GM23338 (cell line): ENCODE data around the gene CD247. TPM values are rescaled to one million over a fixed set of nuclear protein-coding genes. Genes with fewer than 3 reads are reported as not detected.

Experiments used
- ATAC-seq: fragments of 200-7000 bp; cut with Tn5 transposase; 3 replicates; pipeline ENCODE4 v1.9.1; 2020
- DNase-seq: peaks from one replicate; pipeline ENCODE4 v3.0.0-alpha.2; 2015; ENCODE audit warnings: low spot score
- H2AFZ ChIP-seq: fragments of 200-600 bp; sonication (generic); 2 replicates; pipeline ENCODE4 v1.8.0; 2016; ENCODE audit warnings: antibody characterized with exemption, mild to moderate bottlenecking, moderate library complexity
- H3F3A ChIP-seq: fragments of 200-600 bp; sonication (generic); replicated peaks from 2 replicates; pipeline ENCODE4 v1.8.0; 2017; ENCODE audit warnings: antibody characterized with exemption, mixed run types, low read depth
- H3K27ac ChIP-seq: fragments of 200-600 bp; sonication (generic); 2 replicates; pipeline ENCODE4 v1.6.1; 2016; ENCODE audit warnings: low read depth
- H3K27me3 ChIP-seq: fragments of 200-600 bp; sonication (generic); 2 replicates; pipeline ENCODE4 v1.8.0; 2016; ENCODE audit warnings: mild to moderate bottlenecking, mixed run types, moderate library complexity; ENCODE audit not compliant: insufficient read depth
- H3K36me3 ChIP-seq: fragments of 200-600 bp; sonication (generic); 2 replicates; pipeline ENCODE4 v1.8.0; 2016; ENCODE audit warnings: mild to moderate bottlenecking; ENCODE audit not compliant: insufficient read depth
- H3K4me1 ChIP-seq: fragments of 200-600 bp; sonication (generic); 2 replicates; pipeline ENCODE4 v1.8.0; 2016; ENCODE audit warnings: mild to moderate bottlenecking, moderate library complexity; ENCODE audit not compliant: insufficient read depth
- H3K4me2 ChIP-seq: fragments of 200-600 bp; sonication (generic); 2 replicates; pipeline ENCODE4 v1.7.1; 2017; ENCODE audit warnings: mixed run types
- H3K4me3 ChIP-seq: fragments of 200-600 bp; sonication (generic); 2 replicates; pipeline ENCODE4 v1.6.1; 2016; ENCODE audit warnings: mixed run types
- H3K79me2 ChIP-seq: fragments of 200-600 bp; sonication (generic); replicated peaks from 2 replicates; pipeline ENCODE4 v1.8.0; 2017; ENCODE audit warnings: mild to moderate bottlenecking; ENCODE audit not compliant: insufficient read depth
- H3K9me2 ChIP-seq: fragments of 200-600 bp; sonication (generic); 2 replicates; pipeline ENCODE4 v1.8.0; 2017; ENCODE audit not compliant: insufficient read depth
- H4K20me1 ChIP-seq: fragments of 200-600 bp; sonication (generic); replicated peaks from 2 replicates; pipeline ENCODE4 v1.8.0; 2017; ENCODE audit warnings: mild to moderate bottlenecking; ENCODE audit not compliant: insufficient read depth
- H3K27ac Mint-ChIP-seq: 2 replicates; pipeline ENCODE4 v1.8.0; 2020; ENCODE audit warnings: inconsistent platforms, mild to moderate bottlenecking, moderate library complexity, mixed read lengths
- H3K27me3 Mint-ChIP-seq: 3 replicates; pipeline ENCODE4 v1.8.0; 2022; ENCODE audit warnings: low read depth, mild to moderate bottlenecking, moderate library complexity, mixed read lengths, inconsistent platforms; ENCODE audit not compliant: insufficient read depth, poor library complexity
- H3K36me3 Mint-ChIP-seq: 3 replicates; pipeline ENCODE4 v1.8.0; 2021; ENCODE audit warnings: low read depth, mild to moderate bottlenecking, inconsistent platforms, moderate library complexity, mixed read lengths
- H3K4me1 Mint-ChIP-seq: 3 replicates; pipeline ENCODE4 v1.8.0; 2020; ENCODE audit warnings: mild to moderate bottlenecking, inconsistent platforms, mixed read lengths
- H3K4me3 Mint-ChIP-seq: 3 replicates; pipeline ENCODE4 v1.8.0; 2021; ENCODE audit warnings: moderate library complexity, mild to moderate bottlenecking, inconsistent platforms, mixed read lengths
- H3K9me3 Mint-ChIP-seq: 3 replicates; pipeline ENCODE4 v1.8.0; 2020; ENCODE audit warnings: moderate library complexity, mild to moderate bottlenecking, inconsistent platforms, mixed read lengths
- CTCF ChIP-seq, 2 experiments: fragments of 200-600 bp in 1 of 2; sonication (generic) in 1 of 2; conservative IDR thresholded peaks; 2 replicates each; pipeline versions ENCODE4 v1.5.1 to v1.6.1; 2016 to 2017; ENCODE audit warnings: antibody characterized with exemption in 2 of 2, low read depth in 2 of 2, mild to moderate bottlenecking in 2 of 2, moderate library complexity in 1 of 2
- ETS1 ChIP-seq: IDR thresholded peaks from 2 replicates; pipeline ENCODE4 v1.6.1; 2016; ENCODE audit warnings: antibody characterized with exemption
- EZH2 ChIP-seq: fragments of 200-600 bp; sonication (generic); IDR thresholded peaks from one replicate; pipeline ENCODE4 v1.8.0; 2017; ENCODE audit warnings: antibody characterized with exemption, mild to moderate bottlenecking, low read depth; ENCODE audit not compliant: unreplicated experiment
- EZH2phosphoT487 ChIP-seq: fragments of 200-600 bp; sonication (generic); IDR thresholded peaks from one replicate; pipeline ENCODE4 v1.8.1; 2018; ENCODE audit warnings: antibody characterized with exemption; ENCODE audit not compliant: unreplicated experiment
- JUNB ChIP-seq: IDR thresholded peaks from one replicate; pipeline ENCODE4 v1.6.1; 2016; ENCODE audit warnings: antibody characterized with exemption; ENCODE audit not compliant: unreplicated experiment
- NANOG ChIP-seq: IDR thresholded peaks from 2 replicates; pipeline ENCODE4 v1.6.1; 2016; ENCODE audit warnings: antibody characterized with exemption, borderline replicate concordance
- POLR2AphosphoS5 ChIP-seq: IDR thresholded peaks from 2 replicates; pipeline ENCODE4 v1.6.1; 2016; ENCODE audit warnings: antibody characterized with exemption, low read depth
- REST ChIP-seq: IDR thresholded peaks from one replicate; pipeline ENCODE4 v1.6.1; 2018; ENCODE audit warnings: antibody characterized with exemption; ENCODE audit not compliant: unreplicated experiment
- STAT1 ChIP-seq: IDR thresholded peaks from one replicate; pipeline ENCODE4 v1.6.1; 2016; ENCODE audit warnings: antibody characterized with exemption; ENCODE audit not compliant: unreplicated experiment
- ZNF114 ChIP-seq: fragments of 250-450 bp; sonication (Bioruptor Pico); IDR thresholded peaks from 2 replicates; pipeline ENCODE4 v1.5.0; 2020; ENCODE audit warnings: mild to moderate bottlenecking, moderate library complexity
- ZNF331 ChIP-seq: fragments of 250-450 bp; sonication (Bioruptor Pico); IDR thresholded peaks from 2 replicates; pipeline ENCODE4 v1.5.0; 2020; ENCODE audit warnings: low read depth, mild to moderate bottlenecking, moderate library complexity
- polyA plus RNA-seq: library from polyadenylated mRNA; unstranded; fragments of >200 nt; fragmentation: Nextera tagmentation; extraction: Ambion mirVana; gene quantifications from 2 replicates; pipeline ENCODE4 v1.2.1, GENCODE V29; 2016
- total RNA-seq: library from RNA; depleted of rRNA; stranded (reverse); fragments of >200 nt; shearing (Covaris generic); gene quantifications from 2 replicates; pipeline ENCODE4 v1.2.3, GENCODE V29; 2014

Gene CD247
- total and polyA plus RNA-seq, 2 experiments from 2014 or later = 1.2 to 1.4 TPM

- TF ChIP-seq ETS1 (no peak), STAT1 (no peak), ZNF331 (no peak), ZNF114 (CRISPR knock-in tag) (no peak), EZH2phosphoT487 (no peak)
Measured at GRCh38 chr1:167515461-167515860, 2.9 kb downstream of the CD247 start (continued).

- Histone ChIP-seq H3K4me3 (no peak overlapping the region), H3K4me2 (no peak overlapping the region)
- no peaks in the 10 kb centered on the region for H3K36me3 Mint-ChIP-seq
Measured at GRCh38 chr1:167514288-167514687, 4.0 kb downstream of the CD247 start.

GRCh38 chr1:167512046-167512654 lies 6.2 kb downstream of the CD247 start:
- no peaks in the 10 kb centered on the region for H3F3A ChIP-seq
- no peak overlapping the region for H3K4me3 ChIP-seq
- no peaks in the 10 kb centered on the region for H3K36me3 Mint-ChIP-seq
- peak overlapping the region; percentile 15 for H2AFZ ChIP-seq
- H3K27me3 Mint-ChIP-seq = no peaks in the 10 kb centered on the region
- DNase-seq (no peak), ATAC-seq (no peak)
- H3K9me3 Mint-ChIP-seq = no peaks in the 10 kb centered on the region
- H3K27me3 ChIP-seq = no peaks in the 10 kb centered on the region
- no peaks in the 10 kb centered on the region for H3K79me2 ChIP-seq
- H3K36me3 ChIP-seq = no peaks in the 10 kb centered on the region
- no peak overlapping the region for H3K27ac ChIP-seq
- no peak overlapping the region for H3K27ac Mint-ChIP-seq
- TF ChIP-seq POLR2AphosphoS5 = no peak
- no peak overlapping the region for H3K4me2 ChIP-seq
- peaks cover 11% of the 10 kb centered on the region for H3K4me1 Mint-ChIP-seq
- no peaks in the 10 kb centered on the region for H4K20me1 ChIP-seq
- H3K9me2 ChIP-seq = peaks cover 9% of the 10 kb centered on the region; the same call in 1 of the 2 replicates
- no peak overlapping the region for H3K4me3 Mint-ChIP-seq
- H3K4me1 ChIP-seq = no peaks in the 10 kb centered on the region

More at GRCh38 chr1:167514288-167514687, 4.0 kb downstream of the CD247 start:
- Histone ChIP-seq H2AFZ (no peak overlapping the region), H3F3A (no peaks in the 10 kb centered on the region), H3K36me3 (no peaks in the 10 kb centered on the region), H3K79me2 (no peaks in the 10 kb centered on the region), H3K27me3 (no peaks in the 10 kb centered on the region), H4K20me1 (no peaks in the 10 kb centered on the region), H3K4me1 (no peaks in the 10 kb centered on the region), H3K9me2 (no peaks in the 10 kb centered on the region), H3K27ac (no peak overlapping the region)
- DNase-seq (no peak), ATAC-seq (no peak)
- no peaks in the 10 kb centered on the region for H3K9me3 Mint-ChIP-seq
- TF ChIP-seq STAT1 = no peak
- peaks cover 2% of the 10 kb centered on the region for H3K27me3 Mint-ChIP-seq
- peaks cover 17% of the 10 kb centered on the region for H3K4me1 Mint-ChIP-seq
- no peak overlapping the region for H3K27ac Mint-ChIP-seq
- H3K4me3 Mint-ChIP-seq = no peak overlapping the region

- Histone ChIP-seq H2AFZ (peak overlapping the region; percentile 15), H3K4me1 (no peaks in the 10 kb centered on the region), H3K9me2 (peaks cover 9% of the 10 kb centered on the region; the same call in 1 of the 2 replicates), H4K20me1 (no peaks in the 10 kb centered on the region), H3K27ac (no peak overlapping the region), H3K36me3 (no peaks in the 10 kb centered on the region), H3K27me3 (no peaks in the 10 kb centered on the region), H3K79me2 (no peaks in the 10 kb centered on the region), H3F3A (no peaks in the 10 kb centered on the region), H3K4me3 (no peak overlapping the region), H3K4me2 (no peak overlapping the region)
- peaks cover 11% of the 10 kb centered on the region for H3K4me1 Mint-ChIP-seq
- ATAC-seq (no peak), DNase-seq (no peak)
- H3K36me3 Mint-ChIP-seq = no peaks in the 10 kb centered on the region
- H3K27me3 Mint-ChIP-seq = no peaks in the 10 kb centered on the region
- no peaks in the 10 kb centered on the region for H3K9me3 Mint-ChIP-seq
- H3K27ac Mint-ChIP-seq = no peak overlapping the region
- H3K4me3 Mint-ChIP-seq = no peak overlapping the region
- TF ChIP-seq JUNB = no peak
- no peak for TF ChIP-seq NANOG
- no peak for TF ChIP-seq EZH2
- TF ChIP-seq ZNF331 = no peak
- TF ChIP-seq CTCF (conservative IDR thresholded peaks at IDR 0.05; ENCODE audit: low read depth in 2 of 2) = no peak
- TF ChIP-seq POLR2AphosphoS5 = no peak
- TF ChIP-seq STAT1 = no peak
- no peak for TF ChIP-seq REST
Measured at GRCh38 chr1:167511374-167511986, 6.8 kb downstream of the CD247 start.
